Endothelial cell of umbilical vein (primary cell): ENCODE results near the gene DESI1. TPM values are rescaled to one million over a fixed set of nuclear protein-coding genes. Genes with fewer than 3 reads are reported as not detected.
A peak's percentile ranks its signal among the peaks of the same experiment; 100 is the strongest.

ENCODE experiments used
- BruUV-seq: library from RNA; stranded (reverse); fragments of 400-500 nt; replicated peaks from 2 replicates; lab custom pipeline; 2021; lab: Mats Ljungman, UMichigan
- CTCF ChIA-PET: fragments of 300-600, 350-600 bp; sonication (Branson Sonifier 250); formaldehyde crosslinking; loops from one replicate; lab custom pipeline; 2021; ENCODE audit warnings: antibody characterized with exemption, inconsistent platforms; lab: Charles Lee
- POLR2A ChIA-PET: fragments of 300-600, 350-600 bp; sonication (Branson Sonifier 250); formaldehyde crosslinking; loops from one replicate; lab custom pipeline; 2021; ENCODE audit warnings: antibody characterized with exemption, inconsistent platforms; lab: Charles Lee
- DNase-seq: peaks from one replicate; pipeline ENCODE4 v3.0.0-alpha.2; 2011; ENCODE audit warnings: low read depth, low spot score
- FAIRE-seq: peaks from 2 replicates; lab custom pipeline; 2011; peaks lifted over from hg19 to GRCh38; lab: Jason Lieb, UNC
- H2AFZ ChIP-seq: 2 replicates; pipeline ENCODE4 v1.6.0; 2012; ENCODE audit warnings: low read depth, low read length, control low read depth, inconsistent platforms
- H3K27ac ChIP-seq: 2 replicates; pipeline ENCODE4 v1.5.1; 2011; ENCODE audit warnings: low read depth, mild to moderate bottlenecking, control low read depth, low read length, moderate library complexity; ENCODE audit not compliant: insufficient read depth
- H3K27me3 ChIP-seq, 2 experiments: 2 replicates each; pipeline versions ENCODE4 v1.6.0 to v1.6.1; 2011; ENCODE audit warnings: low read length in 2 of 2, mixed read lengths in 1 of 2; ENCODE audit not compliant: control insufficient read depth in 2 of 2, insufficient read depth in 2 of 2
- H3K36me3 ChIP-seq, 2 experiments: 2 replicates in 1 of 2; 3 replicates in 1 of 2; pipeline ENCODE4 v1.5.1; 2011; ENCODE audit warnings: low read length in 2 of 2, mild to moderate bottlenecking in 1 of 2, moderate library complexity in 1 of 2; ENCODE audit not compliant: control insufficient read depth in 2 of 2, insufficient read depth in 2 of 2; ENCODE audit errors: extremely low read depth in 1 of 2
- H3K4me1 ChIP-seq: 3 replicates; pipeline ENCODE4 v1.5.1; 2011; ENCODE audit warnings: mild to moderate bottlenecking, low read length; ENCODE audit not compliant: control insufficient read depth, insufficient read depth; ENCODE audit errors: extremely low read depth
- H3K4me2 ChIP-seq: 2 replicates; pipeline ENCODE4 v1.6.1; 2011; ENCODE audit warnings: low read length, control low read depth, mixed read lengths; ENCODE audit not compliant: insufficient read depth
- H3K4me3 ChIP-seq, 3 experiments: fragments of 200-600 bp in 1 of 3; sonication (generic), shearing (Covaris generic) in 1 of 3; replicated peaks in 1 of 3; 2 replicates each; pipeline ENCODE4 v1.5.1; 2011 to 2016; ENCODE audit warnings: control low read depth in 3 of 3, low read length in 3 of 3, mild to moderate bottlenecking in 2 of 3, inconsistent platforms in 1 of 3, low read depth in 1 of 3, moderate library complexity in 1 of 3; ENCODE audit not compliant: insufficient read depth in 1 of 3
- H3K79me2 ChIP-seq: 2 replicates; pipeline ENCODE4 v1.6.0; 2012; ENCODE audit warnings: low read length, inconsistent platforms; ENCODE audit not compliant: control insufficient read depth, insufficient read depth
- H3K9ac ChIP-seq: replicated peaks from 2 replicates; pipeline ENCODE3; 2011; ENCODE audit warnings: low read length, control low read depth; ENCODE audit not compliant: insufficient read depth; ENCODE audit errors: extremely low read depth
- H3K9me1 ChIP-seq: replicated peaks from 3 replicates; pipeline ENCODE4 v1.6.0; 2011; ENCODE audit warnings: mild to moderate bottlenecking, low read length; ENCODE audit not compliant: control insufficient read depth, insufficient read depth; ENCODE audit errors: extremely low read depth
- H3K9me3 ChIP-seq: replicated peaks from 2 replicates; pipeline ENCODE4 v1.5.1; 2012; ENCODE audit warnings: low read length, inconsistent platforms; ENCODE audit not compliant: control insufficient read depth, insufficient read depth
- H4K20me1 ChIP-seq: replicated peaks from 2 replicates; pipeline ENCODE3; 2011; ENCODE audit warnings: mild to moderate bottlenecking, low read length; ENCODE audit not compliant: control insufficient read depth, insufficient read depth; ENCODE audit errors: extremely low read depth
- CTCF ChIP-seq, 2 donors: IDR thresholded peaks; 1 replicate in 1 of 2; 2 replicates in 1 of 2; pipeline ENCODE4 v1.5.1; 2011; ENCODE audit warnings: low read length in 2 of 2, mild to moderate bottlenecking in 2 of 2, moderate library complexity in 2 of 2, control low read depth in 1 of 2, inconsistent platforms in 1 of 2, low read depth in 1 of 2; ENCODE audit not compliant: insufficient read depth in 1 of 2; ENCODE audit errors: extremely low read depth in 1 of 2
- EZH2 ChIP-seq: IDR thresholded peaks from 2 replicates; pipeline ENCODE4 v1.6.1; 2012; ENCODE audit warnings: borderline replicate concordance, low read depth, mild to moderate bottlenecking, moderate library complexity, low read length, inconsistent platforms; ENCODE audit not compliant: severe bottlenecking
- FOS ChIP-seq: IDR thresholded peaks from 2 replicates; pipeline ENCODE4 v1.6.1; 2011; ENCODE audit warnings: mild to moderate bottlenecking, low read length, moderate library complexity, borderline replicate concordance; ENCODE audit not compliant: insufficient read depth
- GATA2 ChIP-seq: IDR thresholded peaks from 2 replicates; pipeline ENCODE4 v1.7.0; 2011; ENCODE audit warnings: low read depth, mild to moderate bottlenecking, moderate library complexity, mixed read lengths, low read length; ENCODE audit not compliant: insufficient read length, insufficient read depth
- JUN ChIP-seq: IDR thresholded peaks from 2 replicates; pipeline ENCODE4 v1.6.1; 2011; ENCODE audit warnings: borderline replicate concordance, low read depth; ENCODE audit not compliant: insufficient read length, insufficient read depth
- MAX ChIP-seq: IDR thresholded peaks from 2 replicates; pipeline ENCODE4 v1.6.1; 2011; ENCODE audit not compliant: insufficient read depth, insufficient read length
- MYC ChIP-seq: IDR thresholded peaks from one replicate; pipeline ENCODE4 v1.6.1; 2011; ENCODE audit warnings: mild to moderate bottlenecking, low read depth, low read length
- POLR2A ChIP-seq: IDR thresholded peaks from 2 replicates; pipeline ENCODE4 v1.6.1; 2012; ENCODE audit warnings: low read depth, mild to moderate bottlenecking, control low read depth, low read length
- dilution Hi-C: fragments of 300-500 bp; cut with MboI; formaldehyde crosslinking; loops from one replicate; pipeline ENCODE4 v1.15.0; 2019; ENCODE audit warnings: low sequenced_read_pairs; ENCODE audit not compliant: extremely low pct_ligation_motif_present
- intact Hi-C: fragments of 100-400 bp; cut with micrococcal nuclease; formaldehyde crosslinking; loops from one replicate; pipeline ENCODE4 v1.10.0; 2022
- polyA plus RNA-seq, 4 experiments: library from polyadenylated mRNA; depleted of rRNA in 3 of 4; stranded (reverse) in 3 of 4; unstranded in 1 of 4; fragments of >200 nt; gene quantifications; 2 replicates each; pipeline versions ENCODE4 v1.2.1 to v1.2.3, GENCODE V29; 2011 to 2012; ENCODE audit warnings: missing spikeins in 1 of 4
- total RNA-seq: library from RNA; stranded (reverse); gene quantifications from 2 replicates; pipeline ENCODE4 v1.2.3, GENCODE V29; 2021

DESI1 gene
- total and polyA plus RNA-seq, 2 donors (not counting 3 experiments of a cell fraction or from before 2014, with no cell fraction given), result 36.8 to 59.1 TPM

DNA sequence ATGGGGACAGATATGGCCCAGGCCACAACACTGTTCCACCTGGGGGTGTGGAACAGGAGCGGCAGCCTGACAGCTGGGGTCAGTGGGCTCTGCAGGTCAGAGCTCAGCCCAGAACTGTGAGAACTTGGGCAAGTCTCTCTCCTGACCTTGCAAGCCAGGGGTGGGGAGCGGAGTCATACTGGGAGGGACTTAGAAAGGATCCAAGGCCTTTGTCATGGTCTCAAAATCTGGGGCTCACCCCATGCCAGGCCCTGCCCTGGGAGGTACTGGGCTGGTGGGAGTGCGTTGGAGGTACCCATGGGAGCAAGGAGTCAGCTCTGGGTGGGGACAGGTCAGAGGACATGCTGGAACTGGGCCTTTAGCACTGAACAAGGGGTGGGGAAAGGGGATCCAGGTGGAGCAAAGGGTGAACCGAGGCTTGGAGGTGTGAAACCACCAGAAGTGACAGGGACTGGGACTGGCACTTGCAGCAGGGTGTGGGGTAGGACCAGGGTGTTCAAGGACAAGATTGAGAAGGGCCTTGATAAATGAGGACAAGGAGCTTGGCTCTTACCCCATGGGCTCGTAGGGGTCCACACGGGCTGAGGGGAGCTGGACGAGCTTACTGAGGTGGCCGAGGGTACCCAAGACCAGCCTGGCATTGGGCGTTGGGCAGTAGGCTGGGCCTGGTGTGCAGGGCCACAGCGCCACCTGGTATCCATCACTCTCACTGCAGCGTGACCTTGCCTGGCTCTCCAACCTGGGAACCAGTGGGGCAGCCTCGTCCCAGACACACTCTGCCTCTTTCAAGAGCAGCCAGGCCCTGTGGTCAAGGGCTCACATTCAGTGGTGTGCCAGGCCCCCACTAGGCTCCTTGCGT lies 23.8 kb downstream of the DESI1 start:
- BruUV-seq, result no TSS peak

More for the DNA sequence above, 23.8 kb downstream of the DESI1 start:
- dilution Hi-C loops (no loop called here), intact Hi-C loops (loop anchor here (1.0 kb wide), 2 partner anchors 53 to 193 kb away; partner anchors contain the start of gene POLR3H)
- CTCF ChIA-PET, result interaction anchor here (0.5 to 3.1 kb wide), 21 partner anchors 10 to 779 kb away, joined by 3 to 61 read pairs (median 4); partner anchors contain the start of genes DESI1, POLR3H and XRCC6
- no peaks in the 10 kb centered on the region for H3K9me3 ChIP-seq
- H3K36me3 ChIP-seq, result peaks cover 3 to 8% of the 10 kb centered on the region in 2 experiments
- H3K27me3 ChIP-seq, result no peaks in the 10 kb centered on the region
- no peak overlapping the region for H3K4me3 ChIP-seq
- no peaks in the 10 kb centered on the region for H3K79me2 ChIP-seq
- no peak overlapping the region for H3K9ac ChIP-seq
- peaks cover 15% of the 10 kb centered on the region for H3K4me1 ChIP-seq
- POLR2A ChIA-PET, result interaction anchor here (1.4 kb wide), 1 partner anchor 53 kb away, joined by 5 read pairs; no protein-coding TSS in a partner anchor
- no peak overlapping the region for H3K27ac ChIP-seq
- peak; percentile 48 for DNase-seq
- peak; percentile 87 for FAIRE-seq
- no peak overlapping the region for H2AFZ ChIP-seq
- H3K9me1 ChIP-seq, result no peaks in the 10 kb centered on the region
- no peak overlapping the region for H3K4me2 ChIP-seq
- H4K20me1 ChIP-seq, result no peaks in the 10 kb centered on the region
- TF ChIP-seq CTCF (IDR thresholded peaks at IDR 0.05; ENCODE audit: extremely low read depth in 1 of 2, insufficient read depth in 1 of 2, low read depth in 1 of 2, low read length in 2 of 2) (peak; percentile 73 to 88), EZH2 (no peak), FOS (no peak), GATA2 (no peak), POLR2A (no peak), JUN (no peak), MAX (no peak), MYC (no peak)
